IPS-18a (cell line): ENCODE measurements around the gene HYI.

Source experiments
- H3K27ac ChIP-seq: one replicate; pipeline ENCODE4 v1.5.1; 2013; ENCODE audit warnings: low read length
- H3K27me3 ChIP-seq: one replicate; pipeline ENCODE4 v1.6.1; 2013; ENCODE audit warnings: mild to moderate bottlenecking, low read length; ENCODE audit not compliant: control insufficient read depth, insufficient read depth
- H3K36me3 ChIP-seq: one replicate; pipeline ENCODE4 v1.6.1; 2013; ENCODE audit warnings: low read depth, low read length; ENCODE audit not compliant: control insufficient read depth
- H3K4me1 ChIP-seq: one replicate; pipeline ENCODE4 v1.6.1; 2013; ENCODE audit warnings: low read depth, low read length; ENCODE audit not compliant: control insufficient read depth
- H3K4me3 ChIP-seq: one replicate; pipeline ENCODE4 v1.5.1; 2013; ENCODE audit warnings: low read length
- H3K9ac ChIP-seq: one replicate; pipeline ENCODE4 v1.6.1; 2013; ENCODE audit warnings: mild to moderate bottlenecking, low read length, moderate library complexity
- H3K9me3 ChIP-seq: one replicate; pipeline ENCODE4 v1.6.1; 2013; ENCODE audit warnings: low read depth, low read length; ENCODE audit not compliant: control insufficient read depth

Gene HYI

GRCh38 chr1:43448955-43449707 is 4.6 kb downstream of the HYI start:
- no peak overlapping the region for H3K9ac ChIP-seq
- H3K4me1 ChIP-seq: peaks cover 7% of the 10 kb centered on the region
- no peak overlapping the region for H3K27ac ChIP-seq
- no peaks in the 10 kb centered on the region for H3K27me3 ChIP-seq
- H3K9me3 ChIP-seq: no peaks in the 10 kb centered on the region
- H3K4me3 ChIP-seq: no peak overlapping the region
- peaks cover 23% of the 10 kb centered on the region for H3K36me3 ChIP-seq

GRCh38 chr1:43447891-43448708 is 5.6 kb downstream of the HYI start:
- Histone ChIP-seq H3K27me3 (no peaks in the 10 kb centered on the region), H3K9me3 (no peaks in the 10 kb centered on the region), H3K27ac (no peak overlapping the region), H3K36me3 (peaks cover 28% of the 10 kb centered on the region), H3K4me1 (peaks cover 6% of the 10 kb centered on the region), H3K4me3 (no peak overlapping the region), H3K9ac (no peak overlapping the region)

DNA sequence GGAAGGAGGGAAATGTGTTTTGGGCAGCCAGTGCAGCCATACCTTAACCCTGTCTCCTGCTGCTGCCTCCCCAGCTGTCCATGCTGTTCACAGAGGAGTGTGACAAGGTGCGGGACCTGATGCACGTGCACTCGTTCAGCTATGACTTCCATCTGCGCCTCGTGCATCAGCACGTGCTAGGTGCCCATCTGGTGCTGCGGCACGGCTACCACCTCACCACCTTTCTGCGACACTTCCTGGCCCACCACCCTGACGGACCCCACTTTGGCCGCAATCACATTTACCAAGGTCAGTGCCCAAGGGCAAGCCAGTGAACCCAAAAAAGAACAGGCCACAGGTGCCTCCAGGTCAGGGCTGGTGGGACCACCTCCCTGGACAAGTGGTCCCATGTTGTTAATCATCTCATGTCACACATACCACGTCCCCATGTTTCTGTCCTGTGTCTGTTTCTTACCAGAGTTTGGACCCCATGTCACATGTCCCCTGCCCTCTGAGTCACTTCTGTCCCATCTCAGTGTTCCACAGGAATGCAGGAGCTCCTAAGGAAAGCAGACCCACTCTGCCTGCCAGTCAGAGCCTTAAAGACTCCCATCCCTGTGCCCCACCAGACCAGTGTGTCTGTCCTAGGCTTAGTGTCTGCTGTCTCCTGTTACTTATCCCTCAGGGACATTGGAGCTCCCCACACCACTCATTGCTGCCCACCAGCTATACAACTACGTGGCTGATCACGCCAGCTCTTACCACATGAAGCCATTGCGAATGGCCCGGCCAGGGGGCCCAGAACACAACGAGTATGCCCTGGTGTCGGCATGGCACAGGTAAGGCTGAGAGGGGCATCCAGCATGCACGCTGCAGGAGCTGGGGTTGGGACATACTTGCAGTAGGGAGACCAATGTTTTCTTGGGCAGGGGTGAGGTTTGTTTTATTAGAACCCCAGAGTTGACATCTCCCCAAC is 6.6 kb downstream of the HYI start:
- H3K9me3 ChIP-seq: no peaks in the 10 kb centered on the region
- H3K27ac ChIP-seq: no peak overlapping the region
- no peak overlapping the region for H3K4me3 ChIP-seq
- no peaks in the 10 kb centered on the region for H3K4me1 ChIP-seq
- no peaks in the 10 kb centered on the region for H3K27me3 ChIP-seq
- no peak overlapping the region for H3K9ac ChIP-seq
- peaks cover 28% of the 10 kb centered on the region for H3K36me3 ChIP-seq

- Histone ChIP-seq H3K27ac (no peak overlapping the region), H3K27me3 (no peaks in the 10 kb centered on the region), H3K4me1 (no peaks in the 10 kb centered on the region), H3K4me3 (no peak overlapping the region), H3K36me3 (peaks cover 28% of the 10 kb centered on the region), H3K9ac (no peak overlapping the region), H3K9me3 (no peaks in the 10 kb centered on the region)
Measured at GRCh38 chr1:43446388-43446740, 7.4 kb downstream of the HYI start.

DNA sequence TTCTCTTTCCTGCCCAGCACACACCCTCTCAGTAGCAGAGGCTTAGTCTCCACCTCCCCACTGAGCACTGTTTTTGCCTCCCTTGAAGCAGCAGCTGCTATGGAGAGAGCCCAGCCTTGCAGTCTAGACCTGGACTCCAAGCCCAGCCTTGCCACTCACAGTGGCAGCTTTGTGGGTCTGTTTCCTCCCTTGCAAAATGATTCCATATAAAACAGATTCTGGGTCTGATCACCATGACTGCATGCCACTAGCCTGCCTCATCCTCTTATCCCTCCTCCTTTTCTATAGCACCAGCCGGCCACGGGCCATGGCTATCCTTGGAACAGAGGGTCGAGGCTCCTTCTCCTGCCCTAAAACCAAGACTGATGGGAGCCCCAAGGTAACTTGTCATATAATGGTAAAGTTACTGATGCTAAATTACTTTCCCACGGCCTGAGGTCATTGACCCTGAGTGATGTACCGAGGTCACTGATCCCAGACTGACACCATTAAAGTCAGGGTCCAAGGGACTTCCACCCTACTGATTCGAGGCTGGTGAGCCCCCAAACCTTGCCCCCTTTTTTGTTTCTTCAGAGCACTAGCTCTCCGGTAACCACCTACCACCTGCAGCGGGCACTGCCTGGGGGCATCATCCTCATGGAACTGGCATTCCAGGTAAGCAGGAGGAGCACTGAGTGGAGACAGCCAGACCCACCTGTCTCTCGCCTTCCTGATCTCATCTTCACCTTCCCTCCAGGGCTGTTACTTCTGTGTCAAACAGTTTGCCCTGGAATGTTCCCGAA is 7.9 kb downstream of the HYI start:
- H3K4me1 ChIP-seq: no peaks in the 10 kb centered on the region
- no peak overlapping the region for H3K9ac ChIP-seq
- H3K9me3 ChIP-seq: no peaks in the 10 kb centered on the region
- no peaks in the 10 kb centered on the region for H3K27me3 ChIP-seq
- no peak overlapping the region for H3K4me3 ChIP-seq
- H3K27ac ChIP-seq: no peak overlapping the region
- peaks cover 26% of the 10 kb centered on the region for H3K36me3 ChIP-seq

GRCh38 chr1:43444836-43445235 is 8.9 kb downstream of the HYI start:
- no peaks in the 10 kb centered on the region for H3K27me3 ChIP-seq
- no peak overlapping the region for H3K9ac ChIP-seq
- no peak overlapping the region for H3K27ac ChIP-seq
- peaks cover 19% of the 10 kb centered on the region for H3K36me3 ChIP-seq
- no peak overlapping the region for H3K4me3 ChIP-seq
- H3K9me3 ChIP-seq: no peaks in the 10 kb centered on the region
- H3K4me1 ChIP-seq: no peaks in the 10 kb centered on the region

DNA sequence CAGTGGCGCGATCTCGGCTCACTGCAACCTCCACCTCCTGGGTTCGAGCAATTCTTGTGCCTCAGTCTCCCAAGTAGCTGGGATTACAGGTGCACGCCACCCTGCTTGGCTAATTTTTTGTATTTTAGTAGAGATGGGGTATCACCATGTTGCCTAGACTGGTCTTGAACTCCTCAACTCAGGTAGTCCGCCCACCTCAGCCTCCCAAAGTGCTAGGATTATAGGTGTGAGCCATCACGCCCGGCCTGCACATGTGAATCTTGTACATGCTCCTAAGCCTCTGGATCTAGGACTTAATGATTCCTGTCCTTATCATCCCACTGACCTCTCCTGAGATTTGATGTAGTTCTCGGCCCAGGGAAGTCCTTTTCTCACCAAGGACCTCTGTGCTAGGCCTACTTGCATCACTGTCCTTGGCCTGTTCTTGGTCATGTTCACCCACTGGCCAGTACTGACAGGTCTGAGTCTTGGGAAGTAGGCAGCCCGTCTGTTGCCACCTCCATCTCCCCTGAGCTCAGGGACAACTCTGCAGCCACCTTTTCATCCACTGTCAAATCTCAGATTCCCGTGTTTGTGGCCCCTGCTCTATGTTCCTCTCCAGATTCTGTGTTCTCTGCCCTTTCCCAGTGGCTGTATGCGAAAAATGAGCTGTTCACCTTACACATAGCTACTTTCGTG is 9.4 kb downstream of the HYI start:
- H3K27me3 ChIP-seq: no peaks in the 10 kb centered on the region
- no peak overlapping the region for H3K27ac ChIP-seq
- no peaks in the 10 kb centered on the region for H3K9me3 ChIP-seq
- no peak overlapping the region for H3K9ac ChIP-seq
- no peaks in the 10 kb centered on the region for H3K4me1 ChIP-seq
- H3K36me3 ChIP-seq: peaks cover 19% of the 10 kb centered on the region
- H3K4me3 ChIP-seq: no peak overlapping the region

- Histone ChIP-seq H3K36me3 (peaks cover 19% of the 10 kb centered on the region), H3K9me3 (no peaks in the 10 kb centered on the region), H3K27ac (no peak overlapping the region), H3K27me3 (no peaks in the 10 kb centered on the region), H3K9ac (no peak overlapping the region), H3K4me1 (no peaks in the 10 kb centered on the region), H3K4me3 (no peak overlapping the region)
Measured at GRCh38 chr1:43443197-43443946, 10.4 kb downstream of the HYI start.

- Histone ChIP-seq H3K4me1 (no peaks in the 10 kb centered on the region), H3K4me3 (no peak overlapping the region), H3K9ac (no peak overlapping the region), H3K27ac (no peak overlapping the region), H3K27me3 (no peaks in the 10 kb centered on the region), H3K9me3 (no peaks in the 10 kb centered on the region), H3K36me3 (peaks cover 19% of the 10 kb centered on the region)
Measured at GRCh38 chr1:43442756-43443155, 11.0 kb downstream of the HYI start.
